ENCODE measurements around the gene CACNA1G. TPM values are rescaled to one million over a fixed set of nuclear protein-coding genes. Genes with fewer than 3 reads are reported as not detected.

Gene CACNA1G
- total and polyA plus RNA-seq, 2 donors from 2014 or later = 0.06 TPM; not detected in 1

DNA sequence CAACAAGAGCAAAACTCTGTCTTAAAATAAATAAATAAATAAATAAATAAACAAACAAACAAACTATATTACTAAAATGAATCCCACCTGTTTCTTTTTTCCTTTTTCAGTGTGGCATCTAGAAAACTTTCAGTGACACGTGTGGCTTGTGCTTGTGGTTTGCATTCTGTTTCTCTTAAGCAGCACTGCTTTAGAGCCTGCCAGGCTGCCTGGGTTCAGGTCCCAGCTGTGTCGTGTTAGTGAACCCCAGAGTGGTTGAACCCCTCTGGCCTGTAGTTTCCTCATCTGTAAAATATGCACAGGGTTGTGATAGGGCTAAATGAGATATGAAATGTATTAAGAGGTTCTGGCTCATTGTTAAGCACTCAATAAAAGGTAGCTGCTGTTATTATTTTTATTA is 40.0 kb upstream of the CACNA1G start:
- H3K9ac ChIP-seq (ENCODE audit: low read length in 3 of 3) = no peak overlapping the region
- H3K27ac ChIP-seq (ENCODE audit: low read depth in 2 of 2, low read length in 2 of 2) = no peak overlapping the region
- no peak overlapping the region for H3K4me3 ChIP-seq (ENCODE audit: low read length in 3 of 3)
- no peaks in the 10 kb centered on the region for H3K9me3 ChIP-seq (ENCODE audit: control insufficient read depth in 2 of 3, insufficient read depth in 1 of 3, low read length in 3 of 3)
- intact Hi-C loops (cut with DNase I) = no loop called here
- H3K4me1 ChIP-seq (ENCODE audit: control insufficient read depth in 2 of 3, insufficient read depth in 2 of 3, low read depth in 1 of 3, low read length in 3 of 3) = no peaks in the 10 kb centered on the region
- no peaks in the 10 kb centered on the region for H3K36me3 ChIP-seq (ENCODE audit: control insufficient read depth in 2 of 3, insufficient read depth in 3 of 3, low read length in 3 of 3)
- FAIRE-seq = no peak
- DNase-seq = no peak
- no peaks in the 10 kb centered on the region for H3K27me3 ChIP-seq (ENCODE audit: control insufficient read depth, insufficient read depth, low read length)
- TF ChIP-seq, protein P1, sequence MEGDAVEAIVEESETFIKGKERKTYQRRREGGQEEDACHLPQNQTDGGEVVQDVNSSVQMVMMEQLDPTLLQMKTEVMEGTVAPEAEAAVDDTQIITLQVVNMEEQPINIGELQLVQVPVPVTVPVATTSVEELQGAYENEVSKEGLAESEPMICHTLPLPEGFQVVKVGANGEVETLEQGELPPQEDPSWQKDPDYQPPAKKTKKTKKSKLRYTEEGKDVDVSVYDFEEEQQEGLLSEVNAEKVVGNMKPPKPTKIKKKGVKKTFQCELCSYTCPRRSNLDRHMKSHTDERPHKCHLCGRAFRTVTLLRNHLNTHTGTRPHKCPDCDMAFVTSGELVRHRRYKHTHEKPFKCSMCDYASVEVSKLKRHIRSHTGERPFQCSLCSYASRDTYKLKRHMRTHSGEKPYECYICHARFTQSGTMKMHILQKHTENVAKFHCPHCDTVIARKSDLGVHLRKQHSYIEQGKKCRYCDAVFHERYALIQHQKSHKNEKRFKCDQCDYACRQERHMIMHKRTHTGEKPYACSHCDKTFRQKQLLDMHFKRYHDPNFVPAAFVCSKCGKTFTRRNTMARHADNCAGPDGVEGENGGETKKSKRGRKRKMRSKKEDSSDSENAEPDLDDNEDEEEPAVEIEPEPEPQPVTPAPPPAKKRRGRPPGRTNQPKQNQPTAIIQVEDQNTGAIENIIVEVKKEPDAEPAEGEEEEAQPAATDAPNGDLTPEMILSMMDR (IDR thresholded peaks at IDR 0.05; ENCODE audit: borderline replicate concordance, extremely low read depth, insufficient read depth) = no peak

DNA sequence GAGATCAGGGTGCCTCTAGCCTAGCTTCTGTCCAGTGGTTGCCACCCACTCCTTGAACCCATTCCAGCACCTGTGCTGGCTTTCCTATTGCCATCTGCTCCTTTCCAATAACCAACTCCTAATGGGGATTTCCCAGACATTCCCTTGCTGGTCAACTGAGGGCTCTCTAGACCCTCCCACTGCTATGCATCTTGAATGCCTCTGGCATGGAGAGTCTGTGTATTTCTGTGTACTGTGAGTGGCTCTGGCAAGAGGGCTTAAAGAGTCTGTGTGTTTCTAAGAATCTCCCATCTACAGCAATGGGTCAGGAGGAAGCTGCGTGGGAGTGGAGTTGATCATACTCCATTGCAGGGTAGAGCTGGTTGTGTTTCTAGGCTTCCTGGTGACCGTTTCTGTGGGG is 39.0 kb upstream of the CACNA1G start:
- Histone ChIP-seq H3K9ac (ENCODE audit: low read length in 3 of 3) (no peak overlapping the region), H3K27ac (ENCODE audit: low read depth in 2 of 2, low read length in 2 of 2) (no peak overlapping the region), H3K4me3 (ENCODE audit: low read length in 3 of 3) (no peak overlapping the region), H3K4me1 (ENCODE audit: control insufficient read depth in 2 of 3, insufficient read depth in 2 of 3, low read depth in 1 of 3, low read length in 3 of 3) (no peaks in the 10 kb centered on the region), H3K36me3 (ENCODE audit: control insufficient read depth in 2 of 3, insufficient read depth in 3 of 3, low read length in 3 of 3) (no peaks in the 10 kb centered on the region), H3K9me3 (ENCODE audit: control insufficient read depth in 2 of 3, insufficient read depth in 1 of 3, low read length in 3 of 3) (no peaks in the 10 kb centered on the region), H3K27me3 (ENCODE audit: control insufficient read depth, insufficient read depth, low read length) (no peaks in the 10 kb centered on the region)
- no peak for FAIRE-seq
- intact Hi-C loops (cut with DNase I) = no loop called here
- TF ChIP-seq, protein P1 (IDR thresholded peaks at IDR 0.05; ENCODE audit: borderline replicate concordance, extremely low read depth, insufficient read depth) = no peak
- no peak for DNase-seq

DNA sequence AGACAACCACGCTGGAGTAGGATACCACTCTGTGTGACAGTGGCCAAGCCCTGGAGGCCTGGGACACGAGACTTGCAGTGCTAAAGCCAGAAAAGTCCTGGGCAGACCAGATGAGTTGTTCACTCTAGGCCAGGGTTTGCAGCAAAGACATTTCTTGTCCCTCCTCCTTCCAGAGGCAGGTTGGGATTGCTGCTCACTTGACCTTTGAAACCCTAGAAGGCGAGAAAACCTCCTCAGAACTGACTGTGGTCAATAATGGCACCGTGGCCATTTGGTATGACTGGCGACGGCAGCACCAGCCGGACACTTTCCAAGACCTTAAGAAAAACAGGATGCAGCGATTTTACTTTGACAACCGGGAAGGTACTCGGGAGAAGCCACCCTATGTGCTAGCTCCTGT is 37.7 kb upstream of the CACNA1G start:
- no peak overlapping the region for H3K9ac ChIP-seq (ENCODE audit: low read length in 3 of 3)
- FAIRE-seq = no peak
- H3K27me3 ChIP-seq (ENCODE audit: control insufficient read depth, insufficient read depth, low read length) = no peaks in the 10 kb centered on the region
- no peaks in the 10 kb centered on the region for H3K36me3 ChIP-seq (ENCODE audit: control insufficient read depth in 2 of 3, insufficient read depth in 3 of 3, low read length in 3 of 3)
- intact Hi-C loops (cut with DNase I) = no loop called here
- no peaks in the 10 kb centered on the region for H3K9me3 ChIP-seq (ENCODE audit: control insufficient read depth in 2 of 3, insufficient read depth in 1 of 3, low read length in 3 of 3)
- H3K27ac ChIP-seq (ENCODE audit: low read depth in 2 of 2, low read length in 2 of 2) = no peak overlapping the region
- no peaks in the 10 kb centered on the region for H3K4me1 ChIP-seq (ENCODE audit: control insufficient read depth in 2 of 3, insufficient read depth in 2 of 3, low read depth in 1 of 3, low read length in 3 of 3)
- TF ChIP-seq, protein P1 (IDR thresholded peaks at IDR 0.05; ENCODE audit: borderline replicate concordance, extremely low read depth, insufficient read depth) = no peak
- H3K4me3 ChIP-seq (ENCODE audit: low read length in 3 of 3) = no peak overlapping the region
- DNase-seq = no peak

DNA sequence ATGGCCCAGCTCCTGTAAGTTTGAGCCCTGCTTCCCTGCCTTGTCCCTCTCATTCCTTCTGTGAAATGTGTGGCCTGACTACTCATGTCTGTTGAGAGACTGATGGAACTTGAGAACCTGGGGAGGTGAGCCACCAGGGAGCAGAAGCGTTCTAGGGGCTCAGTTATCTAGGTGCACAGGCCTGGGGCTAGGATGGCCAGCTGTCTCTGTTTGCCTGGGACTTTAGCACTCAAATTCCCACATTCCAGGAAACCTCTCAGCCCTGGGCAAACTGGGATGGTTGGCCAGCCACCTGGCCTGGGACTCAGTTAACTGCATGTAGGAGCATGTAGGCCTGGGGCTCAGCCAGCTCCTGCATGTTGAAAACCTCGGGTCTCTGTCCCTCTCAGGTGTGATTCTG is 37.3 kb upstream of the CACNA1G start:
- no peak for FAIRE-seq
- Histone ChIP-seq H3K27ac (ENCODE audit: low read depth in 2 of 2, low read length in 2 of 2) (no peak overlapping the region), H3K27me3 (ENCODE audit: control insufficient read depth, insufficient read depth, low read length) (no peaks in the 10 kb centered on the region), H3K4me1 (ENCODE audit: control insufficient read depth in 2 of 3, insufficient read depth in 2 of 3, low read depth in 1 of 3, low read length in 3 of 3) (no peaks in the 10 kb centered on the region), H3K36me3 (ENCODE audit: control insufficient read depth in 2 of 3, insufficient read depth in 3 of 3, low read length in 3 of 3) (no peaks in the 10 kb centered on the region), H3K4me3 (ENCODE audit: low read length in 3 of 3) (no peak overlapping the region), H3K9me3 (ENCODE audit: control insufficient read depth in 2 of 3, insufficient read depth in 1 of 3, low read length in 3 of 3) (no peaks in the 10 kb centered on the region), H3K9ac (ENCODE audit: low read length in 3 of 3) (no peak overlapping the region)
- TF ChIP-seq, protein P1 (IDR thresholded peaks at IDR 0.05; ENCODE audit: borderline replicate concordance, extremely low read depth, insufficient read depth) = no peak
- peak in 1 of 5 donors; percentile 56 for DNase-seq
- intact Hi-C loops (cut with DNase I) = no loop called here

Measured in kidney (tissue), 14 donors.